Thoracic aorta (tissue), 2 donors: ENCODE data around the gene GLG1. TPM values are rescaled to one million over a fixed set of nuclear protein-coding genes. Genes with fewer than 3 reads are reported as not detected.

Experiments used
- ATAC-seq: fragments of 150-250 bp; one replicate; pipeline ENCODE4 v1.8.0; 2017; ENCODE audit warnings: low read depth; ENCODE audit not compliant: insufficient number of reproducible peaks, low FRiP score
- DNase-seq: peaks from one replicate; pipeline ENCODE4 v3.0.0-alpha.2; 2020; ENCODE audit warnings: low spot score
- H3K27ac ChIP-seq, 2 donors: fragments of 200-600 bp; sonication (generic); 1 replicate in 1 of 2; 2 replicates in 1 of 2; pipeline ENCODE4 v1.5.1; 2016; ENCODE audit warnings: mild to moderate bottlenecking in 2 of 2, moderate library complexity in 2 of 2
- H3K27me3 ChIP-seq: fragments of 200-600 bp; sonication (generic); replicated peaks from 2 replicates; pipeline ENCODE4 v1.6.0; 2016; ENCODE audit warnings: mild to moderate bottlenecking; ENCODE audit not compliant: insufficient read depth
- H3K36me3 ChIP-seq: fragments of 200-600 bp; sonication (generic); one replicate; pipeline ENCODE4 v1.5.1; 2016
- H3K4me1 ChIP-seq, 2 donors: fragments of 200-600 bp; sonication (generic); 1 replicate in 1 of 2; 2 replicates in 1 of 2; pipeline versions ENCODE4 v1.5.1 to v1.6.0; 2016; ENCODE audit warnings: low read depth in 2 of 2, mild to moderate bottlenecking in 1 of 2; ENCODE audit not compliant: control insufficient read depth in 1 of 2
- H3K4me3 ChIP-seq: fragments of 200-600 bp; sonication (generic); 2 replicates; pipeline ENCODE4 v1.5.1; 2016; ENCODE audit warnings: mild to moderate bottlenecking
- H3K9me3 ChIP-seq: fragments of 200-600 bp; sonication (generic); 2 replicates; pipeline ENCODE4 v1.5.1; 2016
- CTCF ChIP-seq: fragments of 200-600 bp; sonication (generic); IDR thresholded peaks from one replicate; pipeline ENCODE4 v1.5.1; 2019; ENCODE audit warnings: antibody characterized with exemption
- total RNA-seq, 2 donors: library from RNA; depleted of rRNA; stranded (reverse); fragments of >200 nt; gene quantifications; one replicate each; pipeline versions ENCODE4 v1.1.0 to v1.2.3, GENCODE V29; 2016

GLG1 gene
- total RNA-seq, 2 donors from 2014 or later = 202 to 218 TPM

- ATAC-seq = no peak
- peaks cover 34% of the 10 kb centered on the region for H3K36me3 ChIP-seq
Measured at GRCh38 chr16:74633686-74634085, 26.8 kb upstream of the GLG1 start.

GRCh38 chr16:74627506-74628220, 20.7 kb upstream of the GLG1 start:
- no peak for ATAC-seq
- Histone ChIP-seq H3K27me3 (no peaks in the 10 kb centered on the region), H3K4me1 (no peaks in the 10 kb centered on the region), H3K9me3 (no peaks in the 10 kb centered on the region), H3K4me3 (no peak overlapping the region), H3K27ac (no peak overlapping the region), H3K36me3 (peaks cover 50% of the 10 kb centered on the region)
- DNase-seq = no peak
- no peak for TF ChIP-seq CTCF

More at GRCh38 chr16:74633686-74634085, 26.8 kb upstream of the GLG1 start:
- Histone ChIP-seq H3K27me3 (no peaks in the 10 kb centered on the region), H3K27ac (no peak overlapping the region), H3K4me1 (no peaks in the 10 kb centered on the region), H3K4me3 (no peak overlapping the region), H3K9me3 (no peaks in the 10 kb centered on the region)
- no peak for DNase-seq
- no peak for TF ChIP-seq CTCF

GRCh38 chr16:74626741-74627416, 20.0 kb upstream of the GLG1 start:
- H3K36me3 ChIP-seq = peaks cover 45% of the 10 kb centered on the region
- TF ChIP-seq CTCF = no peak
- H3K4me3 ChIP-seq = no peak overlapping the region
- H3K27me3 ChIP-seq = no peaks in the 10 kb centered on the region
- no peaks in the 10 kb centered on the region for H3K4me1 ChIP-seq
- H3K9me3 ChIP-seq = no peaks in the 10 kb centered on the region
- ATAC-seq (no peak), DNase-seq (no peak)
- H3K27ac ChIP-seq = no peak overlapping the region

DNA sequence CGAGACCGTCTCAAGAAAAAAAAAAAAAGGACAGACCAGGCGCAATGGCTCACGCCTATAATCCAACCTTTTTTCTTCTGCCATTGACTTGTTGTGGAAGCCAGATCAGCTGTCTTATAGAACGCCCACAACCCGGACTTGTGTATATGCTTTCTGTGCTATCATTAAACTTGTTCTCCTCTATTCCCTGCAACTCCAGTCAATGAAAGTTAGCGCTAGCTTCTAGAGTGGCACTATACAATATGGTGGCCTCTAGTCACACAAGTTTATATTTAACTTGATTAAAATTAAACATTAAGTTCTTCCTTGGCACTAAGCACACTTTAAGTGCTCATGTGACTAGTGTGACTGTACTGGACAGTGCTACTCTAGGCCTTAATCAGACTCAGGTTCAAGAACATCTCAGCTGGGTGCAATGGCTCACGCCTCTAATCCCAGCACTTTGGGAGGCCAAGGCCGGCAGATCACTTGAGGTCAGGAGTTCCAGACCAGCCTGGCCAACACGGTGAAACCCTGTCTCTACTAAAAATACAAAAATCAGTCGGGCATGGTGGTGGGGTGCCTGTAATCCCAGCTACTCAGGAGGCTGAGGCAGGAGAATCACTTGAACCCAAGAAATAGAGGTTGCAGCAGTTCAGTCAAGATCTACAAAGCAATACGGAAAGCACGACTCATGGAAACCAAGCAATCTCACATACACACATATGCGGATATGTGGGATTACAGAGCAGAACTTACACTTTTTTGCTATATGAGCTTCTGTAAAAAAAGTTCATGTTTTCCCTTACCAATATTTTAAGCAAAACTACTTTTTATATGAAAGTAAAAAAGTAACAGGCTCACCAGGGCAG, 18.8 kb upstream of the GLG1 start:
- Histone ChIP-seq H3K9me3 (no peaks in the 10 kb centered on the region), H3K4me1 (no peaks in the 10 kb centered on the region), H3K36me3 (peaks cover 34% of the 10 kb centered on the region), H3K27me3 (no peaks in the 10 kb centered on the region), H3K27ac (no peak overlapping the region), H3K4me3 (no peak overlapping the region)
- DNase-seq (no peak), ATAC-seq (no peak)
- no peak for TF ChIP-seq CTCF

GRCh38 chr16:74623839-74624235, 16.9 kb upstream of the GLG1 start:
- Histone ChIP-seq H3K4me1 (no peaks in the 10 kb centered on the region), H3K9me3 (no peaks in the 10 kb centered on the region), H3K36me3 (peaks cover 33% of the 10 kb centered on the region), H3K27ac (no peak overlapping the region), H3K4me3 (no peak overlapping the region), H3K27me3 (no peaks in the 10 kb centered on the region)
- TF ChIP-seq CTCF = no peak
- ATAC-seq = no peak
- no peak for DNase-seq
